Measurements from ENCODE around the gene THOP1.

Gene THOP1

GRCh38 chr19:2766594-2767372 lies 18.5 kb upstream of the THOP1 start:
- no peak overlapping the region for H3K4me3 ChIP-seq (replicated peaks; ENCODE audit: insufficient read depth, low read length)
- TF ChIP-seq SPI1 (IDR thresholded peaks at IDR 0.05; ENCODE audit: borderline replicate concordance, low read depth) (no peak), CTCF (IDR thresholded peaks at IDR 0.05; ENCODE audit: insufficient read depth, low read length) (no peak), GABPA (IDR thresholded peaks at IDR 0.05; ENCODE audit: low read depth) (no peak), REST (IDR thresholded peaks at IDR 0.05; ENCODE audit: insufficient replicate concordance, low read depth) (no peak), POLR2AphosphoS5 (IDR thresholded peaks at IDR 0.05; ENCODE audit: low read depth) (no peak)
- no peak for DNase-seq (ENCODE audit: low read depth in 1 of 2, low spot score in 1 of 2)
- no peaks in the 10 kb centered on the region for H3K27me3 ChIP-seq (ENCODE audit: insufficient read depth, poor library complexity, severe bottlenecking)
- H3K27ac ChIP-seq (replicated peaks), result no peak overlapping the region

- no peak for TF ChIP-seq CTCF (IDR thresholded peaks at IDR 0.05; ENCODE audit: insufficient read depth, low read length)
- no peak for TF ChIP-seq GABPA (IDR thresholded peaks at IDR 0.05; ENCODE audit: low read depth)
- TF ChIP-seq POLR2AphosphoS5 (IDR thresholded peaks at IDR 0.05; ENCODE audit: low read depth), result no peak
- no peak for TF ChIP-seq REST (IDR thresholded peaks at IDR 0.05; ENCODE audit: insufficient replicate concordance, low read depth)
- TF ChIP-seq SPI1 (IDR thresholded peaks at IDR 0.05; ENCODE audit: borderline replicate concordance, low read depth), result no peak
- H3K27ac ChIP-seq (replicated peaks), result no peak overlapping the region
- no peak for DNase-seq (ENCODE audit: low read depth in 1 of 2, low spot score in 1 of 2)
These were observed 17.6 kb upstream of the THOP1 start for GRCh38 chr19:2767688-2768087.

GRCh38 chr19:2768365-2769132 lies 16.8 kb upstream of the THOP1 start:
- Histone ChIP-seq H3K4me3 (replicated peaks; ENCODE audit: insufficient read depth, low read length) (no peak overlapping the region), H3K27me3 (ENCODE audit: insufficient read depth, poor library complexity, severe bottlenecking) (no peaks in the 10 kb centered on the region), H3K27ac (replicated peaks) (no peak overlapping the region)
- no peak for TF ChIP-seq GABPA (IDR thresholded peaks at IDR 0.05; ENCODE audit: low read depth)
- DNase-seq (ENCODE audit: low read depth in 1 of 2, low spot score in 1 of 2), result no peak

More at GRCh38 chr19:2767688-2768087, 17.6 kb upstream of the THOP1 start:
- no peak overlapping the region for H3K4me3 ChIP-seq (replicated peaks; ENCODE audit: insufficient read depth, low read length)
- H3K27me3 ChIP-seq (ENCODE audit: insufficient read depth, poor library complexity, severe bottlenecking), result no peaks in the 10 kb centered on the region

GRCh38 chr19:2769218-2769617 lies 16.1 kb upstream of the THOP1 start:
- TF ChIP-seq REST (IDR thresholded peaks at IDR 0.05; ENCODE audit: insufficient replicate concordance, low read depth) (no peak), POLR2AphosphoS5 (IDR thresholded peaks at IDR 0.05; ENCODE audit: low read depth) (no peak), GABPA (IDR thresholded peaks at IDR 0.05; ENCODE audit: low read depth) (no peak), CTCF (IDR thresholded peaks at IDR 0.05; ENCODE audit: insufficient read depth, low read length) (no peak), SPI1 (IDR thresholded peaks at IDR 0.05; ENCODE audit: borderline replicate concordance, low read depth) (no peak)

More at GRCh38 chr19:2769218-2769617, 16.1 kb upstream of the THOP1 start:
- Histone ChIP-seq H3K27me3 (ENCODE audit: insufficient read depth, poor library complexity, severe bottlenecking) (no peaks in the 10 kb centered on the region), H3K27ac (replicated peaks) (no peak overlapping the region), H3K4me3 (replicated peaks; ENCODE audit: insufficient read depth, low read length) (no peak overlapping the region)
- DNase-seq (ENCODE audit: low read depth in 1 of 2, low spot score in 1 of 2), result no peak

Measured in HL-60 (cell line).